Heart left ventricle (tissue), 13 donors: ENCODE measurements around the gene RPAIN.

Experiments used
- POLR2A ChIP-seq, 2 donors: fragments of 450-650 bp; IDR thresholded peaks; one replicate each; pipeline ENCODE4 v1.6.1; 2017; ENCODE audit warnings: antibody characterized with exemption in 2 of 2, mild to moderate bottlenecking in 2 of 2, moderate library complexity in 2 of 2
- TF ChIP-seq, protein P1 (sequence below), 12 donors: fragments of 200-600 bp; sonication (generic) in 4 of 12; IDR thresholded peaks; one replicate each; pipeline versions ENCODE4 v1.5.0 to v1.8.0; 2018 to 2022; ENCODE audit warnings: antibody characterized with exemption in 12 of 12, mild to moderate bottlenecking in 5 of 12
- donor health status: ischemic (EF 13 %, LVEDD 7.1; RV severe dilation, severe dysfunction).
- donor health status: DM: no; HTN: yes; CAD: no.
- donor health status: DM: no; HTN: no; CAD: no.
- donor health status: ischemic (EF 25% LVEDD 6.9; RV normal size, moderate dysfunction).
- donor health status: ischemic (EF 25% LVEDD 5.7; RV mildly dilated, moderate dysfunction).
- donor health status: ischemic (EF 35%, LVEDD 5.7; RV mildly dilated, moderate dysfunction).
- donor health status: nonischemic (EF 11% LVEDD 7.7; RV severe dilation, severe dysfunction).
- donor health status: DM: yes; HTN: yes; CAD: no.
- donor health status: PGD.
- donor health status: ischemic (EF 29% LVEDD 5.4; RV normal size, mild dysfunction).
- donor health status: nonischemic (EF 23%, LVEDD 6.1; RV moderate dilation, normal function).

DNA sequence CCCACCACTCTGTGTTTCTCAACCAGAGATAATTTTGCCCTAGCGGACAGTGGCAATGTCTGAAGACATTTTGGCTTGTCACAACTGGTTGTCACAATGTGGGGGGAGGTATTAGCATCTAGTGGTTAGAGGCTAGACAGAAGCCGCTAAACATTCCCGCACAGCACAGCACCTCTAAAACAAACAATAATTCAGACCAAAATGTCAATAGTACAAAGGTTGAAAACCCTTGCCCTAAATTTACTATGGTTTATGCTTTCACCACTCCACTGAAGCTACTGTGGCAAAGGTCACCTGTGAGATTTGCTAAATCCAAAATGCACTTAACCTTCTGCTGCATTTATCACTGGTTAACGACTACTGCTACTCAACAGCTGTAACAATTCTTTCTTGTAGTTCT lies 14.6 kb upstream of the RPAIN start:
- no peak for TF ChIP-seq POLR2A (IDR thresholded peaks at IDR 0.05)
- TF ChIP-seq, protein P1, sequence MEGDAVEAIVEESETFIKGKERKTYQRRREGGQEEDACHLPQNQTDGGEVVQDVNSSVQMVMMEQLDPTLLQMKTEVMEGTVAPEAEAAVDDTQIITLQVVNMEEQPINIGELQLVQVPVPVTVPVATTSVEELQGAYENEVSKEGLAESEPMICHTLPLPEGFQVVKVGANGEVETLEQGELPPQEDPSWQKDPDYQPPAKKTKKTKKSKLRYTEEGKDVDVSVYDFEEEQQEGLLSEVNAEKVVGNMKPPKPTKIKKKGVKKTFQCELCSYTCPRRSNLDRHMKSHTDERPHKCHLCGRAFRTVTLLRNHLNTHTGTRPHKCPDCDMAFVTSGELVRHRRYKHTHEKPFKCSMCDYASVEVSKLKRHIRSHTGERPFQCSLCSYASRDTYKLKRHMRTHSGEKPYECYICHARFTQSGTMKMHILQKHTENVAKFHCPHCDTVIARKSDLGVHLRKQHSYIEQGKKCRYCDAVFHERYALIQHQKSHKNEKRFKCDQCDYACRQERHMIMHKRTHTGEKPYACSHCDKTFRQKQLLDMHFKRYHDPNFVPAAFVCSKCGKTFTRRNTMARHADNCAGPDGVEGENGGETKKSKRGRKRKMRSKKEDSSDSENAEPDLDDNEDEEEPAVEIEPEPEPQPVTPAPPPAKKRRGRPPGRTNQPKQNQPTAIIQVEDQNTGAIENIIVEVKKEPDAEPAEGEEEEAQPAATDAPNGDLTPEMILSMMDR (IDR thresholded peaks at IDR 0.05): no peak
